Thyroid gland (tissue), 4 donors: ENCODE measurements around the gene JMJD1C.

ENCODE experiments used
- POLR2A ChIP-seq, 2 donors: fragments of 450-650 bp; IDR thresholded peaks; one replicate each; pipeline ENCODE4 v1.6.1; 2017; ENCODE audit warnings: antibody characterized with exemption in 2 of 2, mild to moderate bottlenecking in 2 of 2, moderate library complexity in 1 of 2
- TF ChIP-seq, protein P1 (sequence below), 6 experiments: fragments of 200-600 bp in 3 of 6; fragments of 450-650 bp in 3 of 6; sonication (generic) in 3 of 6; IDR thresholded peaks; one replicate each; pipeline ENCODE4 v1.5.1; 2016 to 2019; ENCODE audit warnings: antibody characterized with exemption in 6 of 6, mild to moderate bottlenecking in 2 of 6, inconsistent platforms in 1 of 6, moderate library complexity in 1 of 6

GRCh38 chr10:63313066-63313717 lies 152.6 kb downstream of the JMJD1C start:
- TF ChIP-seq, protein P1, sequence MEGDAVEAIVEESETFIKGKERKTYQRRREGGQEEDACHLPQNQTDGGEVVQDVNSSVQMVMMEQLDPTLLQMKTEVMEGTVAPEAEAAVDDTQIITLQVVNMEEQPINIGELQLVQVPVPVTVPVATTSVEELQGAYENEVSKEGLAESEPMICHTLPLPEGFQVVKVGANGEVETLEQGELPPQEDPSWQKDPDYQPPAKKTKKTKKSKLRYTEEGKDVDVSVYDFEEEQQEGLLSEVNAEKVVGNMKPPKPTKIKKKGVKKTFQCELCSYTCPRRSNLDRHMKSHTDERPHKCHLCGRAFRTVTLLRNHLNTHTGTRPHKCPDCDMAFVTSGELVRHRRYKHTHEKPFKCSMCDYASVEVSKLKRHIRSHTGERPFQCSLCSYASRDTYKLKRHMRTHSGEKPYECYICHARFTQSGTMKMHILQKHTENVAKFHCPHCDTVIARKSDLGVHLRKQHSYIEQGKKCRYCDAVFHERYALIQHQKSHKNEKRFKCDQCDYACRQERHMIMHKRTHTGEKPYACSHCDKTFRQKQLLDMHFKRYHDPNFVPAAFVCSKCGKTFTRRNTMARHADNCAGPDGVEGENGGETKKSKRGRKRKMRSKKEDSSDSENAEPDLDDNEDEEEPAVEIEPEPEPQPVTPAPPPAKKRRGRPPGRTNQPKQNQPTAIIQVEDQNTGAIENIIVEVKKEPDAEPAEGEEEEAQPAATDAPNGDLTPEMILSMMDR (IDR thresholded peaks at IDR 0.05) = no peak
- TF ChIP-seq POLR2A (IDR thresholded peaks at IDR 0.05) = no peak
